Bronchial smooth muscle cell (primary cell): Measurements from ENCODE around the gene INHBA. TPM values are rescaled to one million over a fixed set of nuclear protein-coding genes. Genes with fewer than 3 reads are reported as not detected.

Experiments
- total RNA-seq: library from RNA; depleted of rRNA; stranded (reverse); fragments of >200 nt; gene quantifications from 2 replicates; pipeline ENCODE4 v1.2.1, GENCODE V29; 2014

The INHBA gene
- 5.0 and 7.9 TPM in 2 replicates for total RNA-seq

GRCh38 chr7:41702635-41703371 is at the start of gene INHBA:
Gene INHBA, minus strand, starts transcription at chr7:41703090. Its CDS starts 2,716 bp downstream, at chr7:41700374.

